ENCODE data around the gene CUL7. TPM values are rescaled to one million over a fixed set of nuclear protein-coding genes. Genes with fewer than 3 reads are reported as not detected.

The CUL7 gene
- polyA plus RNA-seq, 1 donor from 2014 or later, result 25.7 TPM

GRCh38 chr6:42988486-42989020 is 65.1 kb downstream of the CUL7 start:
- H3K36me3 ChIP-seq (ENCODE audit: insufficient read depth, low read length), result no peaks in the 10 kb centered on the region
- no peak overlapping the region for H3K4me3 ChIP-seq (ENCODE audit: low read length)
- H3K9ac ChIP-seq (ENCODE audit: low read length), result no peak overlapping the region
- no peaks in the 10 kb centered on the region for H3K27me3 ChIP-seq (ENCODE audit: insufficient read depth, low read depth, low read length)
- no peaks in the 10 kb centered on the region for H3K9me3 ChIP-seq (ENCODE audit: low read length)
- TF ChIP-seq REST (IDR thresholded peaks at IDR 0.05; ENCODE audit: borderline replicate concordance), result no peak
- no peak for TF ChIP-seq TAF1 (IDR thresholded peaks at IDR 0.05; ENCODE audit: low read depth)
- TF ChIP-seq POLR2AphosphoS5 (IDR thresholded peaks at IDR 0.05), result no peak
- TF ChIP-seq, protein P1, sequence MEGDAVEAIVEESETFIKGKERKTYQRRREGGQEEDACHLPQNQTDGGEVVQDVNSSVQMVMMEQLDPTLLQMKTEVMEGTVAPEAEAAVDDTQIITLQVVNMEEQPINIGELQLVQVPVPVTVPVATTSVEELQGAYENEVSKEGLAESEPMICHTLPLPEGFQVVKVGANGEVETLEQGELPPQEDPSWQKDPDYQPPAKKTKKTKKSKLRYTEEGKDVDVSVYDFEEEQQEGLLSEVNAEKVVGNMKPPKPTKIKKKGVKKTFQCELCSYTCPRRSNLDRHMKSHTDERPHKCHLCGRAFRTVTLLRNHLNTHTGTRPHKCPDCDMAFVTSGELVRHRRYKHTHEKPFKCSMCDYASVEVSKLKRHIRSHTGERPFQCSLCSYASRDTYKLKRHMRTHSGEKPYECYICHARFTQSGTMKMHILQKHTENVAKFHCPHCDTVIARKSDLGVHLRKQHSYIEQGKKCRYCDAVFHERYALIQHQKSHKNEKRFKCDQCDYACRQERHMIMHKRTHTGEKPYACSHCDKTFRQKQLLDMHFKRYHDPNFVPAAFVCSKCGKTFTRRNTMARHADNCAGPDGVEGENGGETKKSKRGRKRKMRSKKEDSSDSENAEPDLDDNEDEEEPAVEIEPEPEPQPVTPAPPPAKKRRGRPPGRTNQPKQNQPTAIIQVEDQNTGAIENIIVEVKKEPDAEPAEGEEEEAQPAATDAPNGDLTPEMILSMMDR (IDR thresholded peaks at IDR 0.05; ENCODE audit: poor library complexity, severe bottlenecking), result no peak
- TF ChIP-seq MXI1 (conservative IDR thresholded peaks at IDR 0.05; ENCODE audit: poor library complexity, severe bottlenecking), result no peak
- TF ChIP-seq EZH2 (IDR thresholded peaks at IDR 0.05; ENCODE audit: borderline replicate concordance, insufficient read depth, low read length, poor library complexity, severe bottlenecking), result no peak
- no peak for TF ChIP-seq SMC3 (conservative IDR thresholded peaks at IDR 0.05; ENCODE audit: poor library complexity)
- no peak for TF ChIP-seq RAD21 (conservative IDR thresholded peaks at IDR 0.05)
- H3K4me2 ChIP-seq (ENCODE audit: low read length), result no peak overlapping the region
- peaks cover 4% of the 10 kb centered on the region for H3F3A ChIP-seq (ENCODE audit: insufficient read depth, low read length, poor library complexity, severe bottlenecking)
- no peak overlapping the region for H2AFZ ChIP-seq (ENCODE audit: low read depth, low read length)
- no peaks in the 10 kb centered on the region for H4K20me1 ChIP-seq (ENCODE audit: insufficient read depth)
- no peaks in the 10 kb centered on the region for H3K9me2 ChIP-seq (ENCODE audit: insufficient read depth, low read length)
- H3K27ac ChIP-seq (ENCODE audit: low read length), result no peak overlapping the region
- H3K79me2 ChIP-seq (replicated peaks; ENCODE audit: insufficient read depth, low read length), result peaks cover 12% of the 10 kb centered on the region

Other genes with a start within 250 kb of the CUL7 start
- 84.6 and 88.5 TPM in 2 replicates for gene RPL7L1, start 174.2 kb downstream of the CUL7 start, polyA plus RNA-seq
- gene PTCRA, start 137.8 kb downstream of the CUL7 start, polyA plus RNA-seq, result not detected in 2 replicates
- 26.4 and 37.3 TPM in 2 replicates for gene CNPY3, start 124.4 kb downstream of the CUL7 start, polyA plus RNA-seq
- gene GNMT, start 93.1 kb downstream of the CUL7 start, polyA plus RNA-seq, result 0.30 and 0.97 TPM in 2 replicates
- 20.4 and 27.7 TPM in 2 replicates for gene PEX6, start 74.7 kb downstream of the CUL7 start, polyA plus RNA-seq
- gene PPP2R5D, start 69.3 kb downstream of the CUL7 start, polyA plus RNA-seq, result 41.1 and 43.7 TPM in 2 replicates
- 115 and 119 TPM in 2 replicates for gene MEA1, start 39.9 kb downstream of the CUL7 start, polyA plus RNA-seq
- 232 and 244 TPM in 2 replicates for gene KLHDC3, start 39.6 kb downstream of the CUL7 start, polyA plus RNA-seq
- gene RRP36, start 32.2 kb downstream of the CUL7 start, polyA plus RNA-seq, result 73.1 and 79.2 TPM in 2 replicates
- gene MRPL2, start 5.6 kb upstream of the CUL7 start, polyA plus RNA-seq, result 17.2 and 22.5 TPM in 2 replicates
- 74.0 and 75.3 TPM in 2 replicates for gene KLC4, start 5.8 kb upstream of the CUL7 start, polyA plus RNA-seq
- 32.5 and 47.4 TPM in 2 replicates for gene PTK7, start 22.5 kb upstream of the CUL7 start, polyA plus RNA-seq
- 24.8 and 28.9 TPM in 2 replicates for gene SRF, start 117.4 kb upstream of the CUL7 start, polyA plus RNA-seq
- 65.0 and 79.0 TPM in 2 replicates for gene CUL9, start 128.3 kb upstream of the CUL7 start, polyA plus RNA-seq
- gene DNPH1, start 175.6 kb upstream of the CUL7 start, polyA plus RNA-seq, result 48.3 and 65.5 TPM in 2 replicates
- gene TTBK1, start 189.6 kb upstream of the CUL7 start, polyA plus RNA-seq, result 4.2 and 6.8 TPM in 2 replicates
- gene SLC22A7, start 244.4 kb upstream of the CUL7 start, polyA plus RNA-seq, result 2.3 and 2.4 TPM in 2 replicates

All from neural cell (in vitro differentiated cells).